Lung (tissue), 12 donors: ENCODE results near the gene NGFR. TPM values are rescaled to one million over a fixed set of nuclear protein-coding genes. Genes with fewer than 3 reads are reported as not detected.
"Not testable (repeated sequence)": the region's sequence is repeated elsewhere in the genome, so short reads cannot be mapped to it uniquely, and the experiment has no call there.

Source experiments
- ATAC-seq: fragments of 200-7000 bp; cut with Tn5 transposase; one replicate; pipeline ENCODE4 v1.9.1; 2020; ENCODE audit warnings: moderate number of reproducible peaks; ENCODE audit not compliant: insufficient read depth, low FRiP score
- DNase-seq, 3 donors: peaks; one replicate each; pipeline ENCODE4 v3.0.0-alpha.2; 2013 to 2017
- H3K27ac ChIP-seq, 2 donors: one replicate each; pipeline ENCODE4 v1.5.1; 2013; ENCODE audit warnings: mild to moderate bottlenecking in 2 of 2, moderate library complexity in 2 of 2, control low read depth in 1 of 2, inconsistent platforms in 1 of 2, low read depth in 1 of 2, low read length in 1 of 2
- H3K27me3 ChIP-seq, 3 donors: one replicate each; pipeline ENCODE4 v1.5.1; 2013; ENCODE audit warnings: low read length in 2 of 3; ENCODE audit not compliant: control insufficient read depth in 3 of 3, insufficient read depth in 3 of 3
- H3K36me3 ChIP-seq, 4 donors: one replicate each; pipeline ENCODE4 v1.5.1; 2013; ENCODE audit warnings: low read length in 4 of 4, mild to moderate bottlenecking in 1 of 4, moderate library complexity in 1 of 4; ENCODE audit not compliant: control insufficient read depth in 4 of 4, insufficient read depth in 4 of 4
- H3K4me1 ChIP-seq, 5 donors: one replicate each; pipeline ENCODE4 v1.5.1; 2013; ENCODE audit warnings: low read length in 5 of 5, mild to moderate bottlenecking in 2 of 5, moderate library complexity in 1 of 5; ENCODE audit not compliant: control insufficient read depth in 5 of 5, insufficient read depth in 5 of 5
- H3K4me3 ChIP-seq: one replicate; pipeline ENCODE4 v1.5.1; 2013; ENCODE audit warnings: mild to moderate bottlenecking, control low read depth, moderate library complexity
- H3K9ac ChIP-seq, 2 donors: one replicate each; pipeline ENCODE4 v1.5.1; 2013; ENCODE audit warnings: low read length in 2 of 2, control low read depth in 1 of 2; ENCODE audit not compliant: insufficient read depth in 1 of 2
- H3K9me3 ChIP-seq, 4 donors: one replicate each; pipeline ENCODE4 v1.5.1; 2013; ENCODE audit warnings: low read length in 3 of 4, mild to moderate bottlenecking in 1 of 4, moderate library complexity in 1 of 4; ENCODE audit not compliant: control insufficient read depth in 4 of 4, insufficient read depth in 3 of 4
- CTCF ChIP-seq: IDR thresholded peaks from 2 replicates; pipeline ENCODE4 v1.5.1; 2012; ENCODE audit warnings: mild to moderate bottlenecking; ENCODE audit errors: control extremely low read depth, extremely low read depth
- WGBS, 2 donors: extraction: QIAGEN DNeasy Blood & Tissue Kit; methylation state at CpG; one replicate each; pipeline ENCODE4 v1.1.7; 2013; 5-methylcytosine and 5-hydroxymethylcytosine counted together
- polyA plus RNA-seq, 2 donors: library from polyadenylated mRNA; stranded (reverse); fragments of 200-250 nt; gene quantifications; one replicate each; pipeline ENCODE4 v1.2.1, GENCODE V29; 2013
- total RNA-seq, 2 donors: library from RNA; depleted of rRNA in 1 of 2; stranded (reverse); fragments of >200 nt in 1 of 2; gene quantifications; one replicate each; pipeline ENCODE4 v1.2.1, GENCODE V29; 2014 to 2021
- donor health status: control.
- donor health status: control.
- donor health status: Bipolar disorder and iron deficiency.
- donor health status: healthy.
- donor health status: DM: yes; HTN: yes; CAD: no.

Gene NGFR
- total and polyA plus RNA-seq, 4 donors = 1.3 to 4.9 (median 3.2) TPM

GRCh38 chr17:49502254-49502653 is 7.2 kb downstream of the NGFR start:
- no peak overlapping the region for H3K9ac ChIP-seq
- no peaks in the 10 kb centered on the region for H3K9me3 ChIP-seq
- no peak overlapping the region for H3K27ac ChIP-seq
- ATAC-seq (no peak), DNase-seq (no peak)
- peaks cover 10 to 29% (median 22%) of the 10 kb centered on the region in 3 donors for H3K27me3 ChIP-seq
- no peaks in the 10 kb centered on the region for H3K36me3 ChIP-seq
- peaks cover 0 to 21% (median 6%) of the 10 kb centered on the region in 5 donors for H3K4me1 ChIP-seq
- TF ChIP-seq CTCF = no peak
- WGBS, 2 donors = 58 to 70% methylated on average over 4 of the region's 4 CpGs
- no peak overlapping the region for H3K4me3 ChIP-seq

GRCh38 chr17:49502680-49503079 is 7.6 kb downstream of the NGFR start:
- Histone ChIP-seq H3K27me3 (peaks cover 10 to 27% (median 21%) of the 10 kb centered on the region in 3 donors), H3K4me1 (peaks cover 0 to 20% (median 4%) of the 10 kb centered on the region in 5 donors)
- WGBS, 2 donors = 41 to 59% methylated on average over 5 of the region's 5 CpGs
- H3K9ac ChIP-seq, H3K27ac ChIP-seq, H3K36me3 ChIP-seq, DNase-seq, ATAC-seq, H3K9me3 ChIP-seq, H3K4me3 ChIP-seq: not testable (repeated sequence)

GRCh38 chr17:49504369-49504768 is 9.3 kb downstream of the NGFR start:
- TF ChIP-seq CTCF = no peak
- H3K4me1 ChIP-seq = peaks cover 0 to 21% (median 7%) of the 10 kb centered on the region in 5 donors
- no peak overlapping the region for H3K4me3 ChIP-seq
- H3K9ac ChIP-seq = no peak overlapping the region
- WGBS, 2 donors = 77 to 84% methylated on average over 4 of the region's 4 CpGs
- H3K27me3 ChIP-seq = peaks cover 4 to 14% (median 10%) of the 10 kb centered on the region in 3 donors
- ATAC-seq = no peak
- H3K9me3 ChIP-seq = no peaks in the 10 kb centered on the region
- H3K36me3 ChIP-seq = no peaks in the 10 kb centered on the region
- DNase-seq = no peak
- no peak overlapping the region for H3K27ac ChIP-seq

- Histone ChIP-seq H3K9me3 (no peaks in the 10 kb centered on the region), H3K27me3 (peaks cover 0 to 10% (median 5%) of the 10 kb centered on the region in 3 donors), H3K36me3 (no peaks in the 10 kb centered on the region), H3K9ac (no peak overlapping the region), H3K27ac (no peak overlapping the region), H3K4me1 (peaks cover 0 to 21% (median 7%) of the 10 kb centered on the region in 5 donors), H3K4me3 (no peak overlapping the region)
- TF ChIP-seq CTCF = no peak
- ATAC-seq (no peak), DNase-seq (peak; percentile 86 to 94 (median 92))
- 66 to 76% methylated on average over 14 of the region's 14 CpGs for WGBS, 2 donors
Measured at GRCh38 chr17:49505854-49506253, 10.8 kb downstream of the NGFR start.
